Neural cell (in vitro differentiated cells): ENCODE results near the gene XPR1.

ENCODE experiments used
- EP300 ChIP-seq: fragments of 450-650 bp; conservative IDR thresholded peaks from 2 replicates; pipeline ENCODE4 v1.6.1; 2014; ENCODE audit warnings: antibody characterized with exemption, mild to moderate bottlenecking, moderate library complexity; ENCODE audit not compliant: poor library complexity, severe bottlenecking
- EZH2 ChIP-seq: fragments of 200-600, 300-800 bp; shearing (Covaris generic), sonication (generic); IDR thresholded peaks from 2 replicates; pipeline ENCODE4 v1.6.1; 2014; ENCODE audit warnings: antibody characterized with exemption, low read length, borderline replicate concordance, mild to moderate bottlenecking; ENCODE audit not compliant: insufficient read depth, poor library complexity, severe bottlenecking
- MXI1 ChIP-seq: fragments of 450-650 bp; conservative IDR thresholded peaks from 2 replicates; pipeline ENCODE4 v1.6.1; 2014; ENCODE audit warnings: antibody characterized with exemption, mild to moderate bottlenecking; ENCODE audit not compliant: poor library complexity, severe bottlenecking
- TF ChIP-seq, protein P1 (sequence below): fragments of 450-650 bp; IDR thresholded peaks from 2 replicates; pipeline ENCODE4 v1.5.1; 2014; ENCODE audit warnings: antibody characterized with exemption, mild to moderate bottlenecking, moderate library complexity; ENCODE audit not compliant: poor library complexity, severe bottlenecking

DNA sequence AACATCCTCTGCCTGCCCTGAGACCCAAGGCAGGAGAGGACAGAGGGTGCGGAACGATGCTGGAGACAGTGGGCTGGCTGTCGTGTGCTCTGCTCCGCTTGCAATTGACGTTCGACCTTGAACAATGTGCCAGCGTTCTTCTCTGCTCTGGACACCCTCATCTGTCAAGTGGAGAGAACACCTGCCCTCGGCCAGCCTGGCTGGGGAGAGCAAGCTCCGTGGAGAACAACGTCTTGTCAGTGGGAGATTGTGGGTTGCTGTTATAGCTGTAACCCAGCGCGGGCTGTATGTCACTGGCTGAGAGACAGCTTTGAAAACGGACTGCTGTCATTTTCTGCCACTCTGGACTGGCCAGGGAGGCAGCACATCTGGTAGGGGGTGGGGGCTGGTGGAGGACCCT lies 295.5 kb downstream of the XPR1 start:
- TF ChIP-seq EP300 (no peak), EZH2 (no peak), MXI1 (no peak)
- TF ChIP-seq, protein P1, sequence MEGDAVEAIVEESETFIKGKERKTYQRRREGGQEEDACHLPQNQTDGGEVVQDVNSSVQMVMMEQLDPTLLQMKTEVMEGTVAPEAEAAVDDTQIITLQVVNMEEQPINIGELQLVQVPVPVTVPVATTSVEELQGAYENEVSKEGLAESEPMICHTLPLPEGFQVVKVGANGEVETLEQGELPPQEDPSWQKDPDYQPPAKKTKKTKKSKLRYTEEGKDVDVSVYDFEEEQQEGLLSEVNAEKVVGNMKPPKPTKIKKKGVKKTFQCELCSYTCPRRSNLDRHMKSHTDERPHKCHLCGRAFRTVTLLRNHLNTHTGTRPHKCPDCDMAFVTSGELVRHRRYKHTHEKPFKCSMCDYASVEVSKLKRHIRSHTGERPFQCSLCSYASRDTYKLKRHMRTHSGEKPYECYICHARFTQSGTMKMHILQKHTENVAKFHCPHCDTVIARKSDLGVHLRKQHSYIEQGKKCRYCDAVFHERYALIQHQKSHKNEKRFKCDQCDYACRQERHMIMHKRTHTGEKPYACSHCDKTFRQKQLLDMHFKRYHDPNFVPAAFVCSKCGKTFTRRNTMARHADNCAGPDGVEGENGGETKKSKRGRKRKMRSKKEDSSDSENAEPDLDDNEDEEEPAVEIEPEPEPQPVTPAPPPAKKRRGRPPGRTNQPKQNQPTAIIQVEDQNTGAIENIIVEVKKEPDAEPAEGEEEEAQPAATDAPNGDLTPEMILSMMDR = no peak
